ENCODE data around the gene WASL.
"Not testable (repeated sequence)": the region's sequence is repeated elsewhere in the genome, so short reads cannot be mapped to it uniquely, and the experiment has no call there.

The WASL gene

DNA sequence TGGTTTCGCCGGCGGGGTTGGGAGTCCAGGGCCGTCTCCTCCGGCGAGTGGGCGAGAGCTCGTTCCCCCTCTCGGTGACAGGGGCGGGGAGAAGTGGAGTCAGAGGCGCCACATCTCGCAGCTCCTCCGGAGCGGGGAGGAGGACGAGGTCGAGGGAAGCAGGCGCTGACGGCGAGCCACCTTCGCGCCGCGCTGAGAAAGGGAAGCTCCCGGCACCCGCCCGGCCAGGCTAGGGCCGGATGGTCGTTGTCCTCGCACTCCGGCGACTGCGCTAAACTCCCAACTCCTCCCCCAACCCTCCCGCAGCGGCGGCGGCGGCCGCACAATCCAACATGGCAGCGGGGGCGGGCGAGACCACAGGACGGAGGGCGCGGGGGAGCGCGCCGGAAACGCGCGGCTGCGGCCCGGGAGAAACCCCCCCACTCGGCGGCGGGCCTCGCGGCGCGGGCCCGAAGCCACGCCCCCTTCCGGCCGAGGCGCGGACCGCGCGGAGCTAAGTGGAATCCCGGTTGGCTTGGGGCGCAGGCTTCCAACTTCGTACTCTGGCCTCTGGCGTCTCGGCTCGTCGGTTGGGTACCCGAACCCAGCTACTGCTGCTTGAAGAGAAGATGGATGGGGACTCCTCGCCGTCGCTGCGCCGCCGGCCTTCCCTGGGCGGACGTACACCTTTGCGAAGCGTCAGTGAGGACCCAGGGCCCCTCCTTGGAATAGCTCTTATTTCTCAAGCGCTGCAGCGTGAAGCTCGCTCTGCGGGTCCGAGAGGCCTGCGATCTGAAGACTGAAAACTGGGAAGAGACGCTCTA is at the start of gene WASL:
Gene WASL, minus strand, starts transcription at position 270 of the 803 bp plus-strand sequence. Its CDS starts 269 bp downstream, at position 1.
- peak; percentile 94 for DNase-seq (ENCODE audit: low read depth)

DNA sequence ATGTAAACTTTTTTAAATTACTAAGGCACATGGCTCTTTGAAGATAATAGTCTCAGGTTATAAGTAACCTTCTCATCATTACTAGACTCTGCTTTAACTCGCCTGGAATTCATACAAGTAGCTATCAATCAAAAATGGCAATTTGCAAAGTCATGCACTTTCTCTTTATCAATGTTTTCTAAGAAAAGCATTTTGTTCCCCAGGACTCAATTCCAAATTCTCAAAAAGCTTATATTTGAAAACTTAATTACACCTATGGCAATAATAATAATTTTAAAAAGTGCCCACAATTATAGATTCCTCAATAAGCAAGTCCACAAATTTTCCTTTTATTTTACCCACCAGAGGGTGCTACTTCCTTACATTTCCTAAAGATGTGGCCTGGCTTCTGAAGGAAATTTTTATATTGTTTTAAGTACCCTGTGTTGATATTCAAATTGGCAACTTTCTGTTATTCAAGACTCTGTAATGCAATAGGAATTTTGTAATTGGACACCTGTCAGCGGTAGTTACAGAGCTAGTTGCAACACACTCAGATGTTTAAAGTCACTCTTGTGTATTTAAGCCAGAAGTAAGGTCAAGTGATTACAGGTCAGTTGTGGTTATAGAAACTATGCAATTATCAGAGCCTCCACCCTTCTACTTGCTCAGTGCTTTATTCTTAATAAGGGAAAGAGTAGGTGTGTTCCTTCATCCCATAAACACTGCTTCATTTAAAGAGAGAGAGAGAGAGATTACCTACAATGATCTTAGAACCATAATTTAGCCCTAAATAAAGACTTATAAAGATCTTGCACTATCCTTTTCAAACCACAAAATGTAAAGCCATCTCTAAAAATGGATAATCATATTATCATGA is 49.1 kb upstream of the WASL start:
- DNase-seq (ENCODE audit: low read depth): peak; percentile 63

DNA sequence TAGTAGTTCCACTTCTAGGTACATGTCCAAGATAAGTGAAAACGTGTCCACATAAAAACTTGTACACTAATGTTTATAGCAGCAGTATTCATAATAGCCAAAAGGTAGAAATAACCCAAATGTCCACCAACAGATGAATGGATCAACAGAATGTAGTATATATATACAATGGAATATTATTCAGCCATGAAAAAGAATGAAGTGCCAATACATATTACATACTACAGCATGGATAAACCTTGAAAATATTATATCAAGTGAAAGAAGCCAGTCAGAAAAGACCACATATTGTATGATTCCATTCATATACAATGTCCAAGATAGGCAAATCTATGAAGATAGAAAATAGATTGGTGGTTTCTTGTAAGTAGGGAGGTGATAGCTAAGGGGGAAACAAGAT is 47.8 kb upstream of the WASL start:
- no peak for DNase-seq (ENCODE audit: low read depth)

DNA sequence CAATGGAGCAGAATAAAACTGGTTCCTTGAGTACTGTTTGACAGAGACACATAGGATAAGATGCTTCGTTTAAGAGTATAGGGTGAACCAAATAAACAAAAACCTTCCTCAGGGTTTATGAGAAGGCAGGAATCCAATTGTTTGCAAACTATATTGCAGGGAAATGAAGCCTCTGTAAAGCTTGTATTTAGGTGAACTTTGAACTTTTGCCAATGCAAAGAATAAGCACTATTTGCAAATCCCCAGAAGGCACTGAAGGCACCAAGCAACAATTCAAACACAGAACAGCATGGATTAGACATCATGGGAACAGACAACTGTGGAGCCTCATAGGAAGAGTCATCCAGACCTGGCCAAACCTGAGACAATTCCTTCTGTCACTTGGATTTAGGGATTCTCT is 47.1 kb upstream of the WASL start:
- DNase-seq (ENCODE audit: low read depth): no peak

DNA sequence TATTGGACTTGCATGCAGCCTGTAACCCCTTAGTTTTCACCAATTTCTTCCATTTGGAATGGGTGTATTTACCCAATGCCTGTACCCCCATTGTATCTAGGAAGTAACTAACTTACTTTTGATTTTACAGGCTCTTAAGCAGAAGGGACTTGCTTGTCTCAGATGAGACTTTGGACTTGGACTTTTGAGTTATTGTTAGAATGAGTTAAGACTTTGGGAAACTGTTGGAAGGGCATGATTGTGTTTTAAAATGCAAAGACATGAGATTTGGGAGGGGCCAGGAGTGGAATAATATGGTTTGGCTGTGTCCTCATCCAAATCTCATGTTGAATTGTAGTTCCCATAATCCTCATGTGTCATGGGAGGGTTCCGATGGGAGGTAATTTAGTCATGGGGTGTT is 46.3 kb upstream of the WASL start:
- not testable (repeated sequence) for DNase-seq (ENCODE audit: low read depth)

DNA sequence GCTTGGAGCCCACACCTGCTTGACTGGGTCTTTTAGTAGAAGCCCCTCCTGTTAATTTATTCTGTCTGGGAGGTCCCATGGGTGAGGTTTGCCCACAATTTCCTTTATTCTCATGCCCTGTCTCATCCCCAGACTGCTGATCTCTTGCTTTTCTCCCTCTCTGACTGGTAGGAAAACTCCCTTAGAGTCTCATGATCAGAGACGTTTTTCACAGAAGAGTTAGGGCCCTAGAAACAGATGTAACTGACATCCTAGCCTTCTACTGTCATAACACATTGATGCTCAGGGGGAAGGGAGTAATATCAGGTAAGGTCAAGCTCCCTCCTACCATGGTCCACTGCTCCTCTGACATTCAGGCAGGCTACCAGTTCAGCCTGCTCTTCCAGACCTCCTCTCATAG is 43.7 kb upstream of the WASL start:
- DNase-seq (ENCODE audit: low read depth): no peak

DNA sequence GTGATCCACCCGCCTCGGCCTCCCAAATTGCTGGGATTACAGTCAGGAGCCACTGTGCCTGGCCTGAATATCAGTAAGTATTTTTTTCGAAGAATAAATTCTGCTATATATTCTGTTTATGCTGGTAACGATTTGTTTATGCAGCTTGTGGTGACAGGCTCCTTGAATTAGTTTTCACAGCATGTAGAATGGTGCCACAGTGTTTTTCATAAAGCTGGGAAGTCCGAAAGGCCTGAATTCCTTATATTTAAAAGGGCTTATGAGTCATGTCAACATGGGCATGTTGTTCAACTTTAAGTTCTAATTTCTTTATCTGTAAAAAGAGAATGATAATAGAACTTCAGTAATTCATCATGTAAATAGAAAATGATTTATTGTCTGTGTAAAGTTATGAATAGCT is 42.2 kb upstream of the WASL start:
- no peak for DNase-seq (ENCODE audit: low read depth)

DNA sequence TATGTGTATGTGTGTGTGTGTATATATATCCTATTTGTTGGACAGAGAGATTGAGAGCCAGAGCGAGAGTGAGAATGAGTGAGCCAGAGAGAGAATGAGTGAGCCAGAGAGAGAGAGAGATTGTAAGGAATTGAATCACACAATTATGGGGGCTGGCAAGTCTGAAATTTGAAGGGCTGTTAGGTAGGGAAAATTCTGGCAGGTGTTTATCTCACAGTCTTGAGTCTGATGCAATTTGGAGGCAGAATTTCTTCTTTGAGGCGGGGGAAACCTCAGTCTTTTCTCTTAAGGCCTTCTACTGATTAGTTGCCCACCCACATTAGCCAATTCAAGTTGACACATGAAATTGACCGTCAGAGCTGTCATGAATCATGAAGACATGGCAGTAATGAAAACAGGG is 41.0 kb upstream of the WASL start:
- DNase-seq (ENCODE audit: low read depth): no peak

DNA sequence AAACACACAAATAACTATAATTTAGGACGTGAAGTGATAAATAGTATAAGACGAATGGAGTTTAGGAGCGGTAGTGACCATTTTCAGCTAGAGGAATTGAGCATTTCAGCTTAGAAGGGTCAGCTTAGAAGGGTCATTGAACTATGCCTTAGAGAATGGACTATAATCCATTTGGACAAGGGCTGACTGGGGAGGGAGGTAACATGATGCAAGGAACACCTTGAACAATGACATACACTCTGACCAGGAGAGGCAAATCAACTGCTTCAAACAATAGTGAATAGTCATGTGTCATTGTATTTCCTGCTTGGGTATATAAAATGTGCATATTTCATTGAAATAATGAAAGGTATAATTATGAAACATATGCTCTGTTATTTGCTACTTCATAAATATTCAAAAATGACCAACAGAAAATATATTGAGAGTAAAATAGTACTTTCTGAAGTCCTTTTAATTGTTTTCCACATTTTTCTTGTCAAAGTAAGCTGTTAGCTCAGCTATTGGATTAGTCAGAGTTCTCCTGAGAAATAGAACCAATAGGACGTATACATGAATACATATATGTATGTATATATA is 40.5 kb upstream of the WASL start:
- no peak for DNase-seq (ENCODE audit: low read depth)

DNA sequence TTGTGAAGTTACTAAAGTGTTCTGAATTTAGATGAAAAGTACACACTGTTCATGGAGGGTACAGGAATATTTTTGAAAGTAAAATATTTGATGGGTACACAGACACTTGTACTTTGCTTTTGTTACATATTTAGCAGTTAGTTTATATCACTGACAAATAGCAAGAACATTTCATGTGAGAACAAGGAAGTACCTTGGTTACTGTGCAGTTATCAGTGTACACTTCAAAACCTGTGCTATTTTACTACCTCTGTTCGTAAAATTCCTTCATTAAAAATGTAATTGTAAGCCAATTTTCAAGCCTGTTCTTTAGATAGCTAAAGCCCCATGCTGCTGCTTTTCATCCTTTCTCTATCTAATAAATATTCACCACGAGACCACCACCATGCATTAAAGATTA is 39.8 kb upstream of the WASL start:
- DNase-seq (ENCODE audit: low read depth): no peak

DNA sequence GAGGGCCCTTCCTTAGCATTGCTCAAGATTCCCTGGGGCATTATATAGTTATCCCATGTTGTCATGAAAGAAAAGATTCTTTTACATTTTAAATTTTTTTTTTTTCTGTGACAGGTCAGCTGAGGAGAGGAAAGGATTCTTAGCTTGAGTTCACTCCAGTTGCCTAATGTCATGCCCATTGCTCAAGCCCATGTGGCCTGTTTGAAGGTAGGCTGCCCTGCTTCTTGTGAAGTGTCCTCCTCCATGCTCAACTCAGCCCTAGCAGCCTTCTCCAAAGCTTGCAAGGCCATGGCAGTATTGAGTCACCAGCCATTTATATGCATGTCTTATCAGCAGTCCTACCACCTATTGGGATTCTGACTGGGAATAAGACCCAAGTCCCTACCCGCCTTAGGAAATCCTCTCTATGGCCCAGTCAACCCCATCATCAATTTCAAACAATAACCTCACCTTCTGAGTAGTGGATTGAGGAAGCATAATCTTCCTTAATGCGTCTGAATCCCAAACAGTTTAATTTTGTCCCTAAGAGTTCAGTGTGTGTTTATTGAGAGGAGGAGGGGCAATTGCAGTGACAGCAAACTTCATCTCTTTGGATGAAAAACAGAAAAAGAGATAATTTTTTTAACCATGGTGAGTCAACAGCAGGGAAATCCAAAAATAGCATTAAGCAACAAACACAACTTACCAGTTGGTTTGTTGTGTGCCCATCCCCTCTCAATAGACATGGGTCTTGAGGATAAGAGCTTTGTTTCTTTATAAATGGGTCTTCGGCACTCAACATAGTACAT is 38.6 kb upstream of the WASL start:
- peak; percentile 16 for DNase-seq (ENCODE audit: low read depth)

DNA sequence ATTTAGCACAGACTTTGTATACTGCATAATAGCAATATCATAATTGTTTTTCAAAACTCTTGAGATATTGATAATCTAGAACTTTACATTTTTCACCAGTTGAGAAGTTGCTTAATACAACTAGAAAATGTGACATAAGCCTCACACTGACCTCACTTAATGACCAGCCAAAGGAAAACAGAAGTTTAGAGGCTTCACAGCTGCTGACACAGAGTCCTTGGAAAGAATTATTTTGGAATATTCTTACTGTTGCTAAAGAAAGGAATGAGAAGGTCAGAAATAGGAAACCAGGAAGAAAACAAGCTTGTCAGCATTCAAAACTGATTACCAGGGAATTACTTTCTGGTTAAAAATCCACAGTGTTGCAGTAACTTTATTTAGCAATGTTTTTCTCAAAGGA is 35.5 kb upstream of the WASL start:
- peak; percentile 17 for DNase-seq (ENCODE audit: low read depth)

DNA sequence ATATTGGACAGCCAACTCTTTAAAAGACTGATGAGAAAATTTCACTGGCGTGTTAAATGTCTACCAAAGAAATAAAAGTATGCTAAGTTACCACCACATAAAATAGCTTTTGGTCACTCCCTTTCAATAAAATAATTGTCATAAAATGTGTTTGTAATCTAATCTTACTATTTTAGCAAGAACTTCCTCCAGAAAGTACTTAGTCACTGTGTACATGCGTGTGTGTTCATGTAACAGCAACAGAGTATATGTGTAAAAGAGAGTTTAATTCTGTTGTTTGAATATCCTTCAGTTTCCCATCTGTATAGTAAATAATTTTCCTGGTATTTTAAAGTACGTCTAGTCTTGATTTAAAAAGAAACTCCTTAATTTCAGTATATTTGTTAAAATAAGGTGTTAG is 35.0 kb upstream of the WASL start:
- DNase-seq (ENCODE audit: low read depth): no peak

DNA sequence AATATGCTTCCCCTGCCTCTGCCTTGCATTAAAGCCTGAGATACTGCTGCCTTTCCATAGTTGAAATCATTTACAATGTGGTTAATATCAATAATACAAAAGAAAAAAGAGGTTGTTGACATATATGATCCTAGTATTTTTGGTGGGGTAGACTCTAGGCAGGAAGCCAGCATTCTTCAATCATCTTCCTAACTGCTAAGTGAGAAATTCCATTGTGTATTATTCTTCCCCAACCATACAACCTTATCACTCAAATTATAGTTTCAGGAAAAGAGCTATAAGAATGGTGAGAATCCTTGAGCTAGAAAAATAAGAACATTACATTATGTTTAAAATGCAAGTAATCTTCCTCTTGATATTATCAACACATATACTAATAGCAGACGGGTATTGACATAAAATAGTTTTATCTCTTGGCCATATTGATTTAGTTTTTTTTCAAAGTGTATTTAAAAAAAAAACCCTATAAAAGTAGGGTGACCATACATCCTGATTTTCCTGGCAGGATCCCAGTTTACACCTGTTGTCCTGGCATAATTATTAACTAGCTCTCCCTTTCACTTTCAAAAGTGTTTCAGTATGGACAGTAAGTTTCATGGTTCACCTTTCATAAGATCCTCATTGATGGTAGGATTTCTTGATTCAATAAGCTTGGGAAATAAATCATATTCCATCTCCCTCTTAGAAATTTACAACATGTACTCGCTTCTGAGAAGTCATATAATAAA is 33.4 kb upstream of the WASL start:
- DNase-seq (ENCODE audit: low read depth): no peak

DNA sequence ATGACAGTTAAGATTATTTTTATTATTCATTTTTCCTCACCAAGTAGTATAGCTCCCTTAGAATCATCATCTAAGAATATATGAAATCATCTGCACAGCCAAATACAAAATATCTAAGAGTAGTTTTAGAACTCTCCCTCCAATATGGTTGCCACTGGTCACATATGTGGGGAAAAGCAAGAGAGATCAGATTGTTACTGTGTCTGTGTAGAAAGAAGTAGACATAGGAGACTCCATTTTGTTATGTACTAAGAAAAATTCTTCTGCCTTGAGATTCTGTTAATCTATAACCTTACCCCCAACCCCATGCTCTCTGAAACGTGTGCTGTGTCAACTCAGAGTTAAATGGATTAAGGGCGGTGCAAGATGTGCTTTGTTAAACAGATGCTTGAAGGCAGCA is 31.7 kb upstream of the WASL start:
- DNase-seq (ENCODE audit: low read depth): not testable (repeated sequence)

DNA sequence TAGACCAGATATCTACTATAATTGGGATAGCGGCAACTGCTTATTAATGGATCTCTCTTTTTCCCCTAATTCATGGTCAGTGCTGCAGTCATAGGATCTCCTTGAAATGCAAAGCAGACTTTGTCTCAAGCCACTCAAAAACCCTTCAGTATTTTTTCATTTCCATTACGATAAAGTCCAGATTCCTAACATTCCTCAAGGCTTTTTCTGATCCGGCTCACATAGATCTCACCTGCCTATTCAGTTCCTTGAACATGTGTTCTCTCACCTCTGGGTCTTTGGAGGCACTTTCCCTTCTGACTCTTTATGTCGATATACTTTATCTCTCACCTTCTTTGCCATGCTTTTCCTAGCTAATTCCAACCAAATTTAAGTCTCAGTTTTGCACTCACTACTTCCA is 25.7 kb upstream of the WASL start:
- DNase-seq (ENCODE audit: low read depth): no peak

DNA sequence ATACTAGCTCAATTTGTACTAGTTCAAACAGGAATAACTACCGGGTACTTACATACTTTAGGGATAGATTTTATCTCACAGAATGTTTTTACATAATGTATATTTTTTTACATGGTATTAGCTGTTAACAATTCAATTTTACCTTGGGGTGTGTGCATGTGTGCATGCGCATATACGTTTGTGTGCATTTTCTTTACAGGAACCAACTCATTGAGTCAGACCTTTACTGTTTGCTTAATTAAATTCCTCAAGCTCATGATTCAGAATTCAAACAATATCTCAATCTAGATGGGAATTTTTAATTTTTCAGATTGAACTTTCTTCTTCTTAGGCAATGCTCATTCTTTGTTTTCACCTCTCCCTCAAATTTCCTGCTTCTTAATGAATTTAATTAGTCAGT is 24.7 kb upstream of the WASL start:
- DNase-seq (ENCODE audit: low read depth): no peak

DNA sequence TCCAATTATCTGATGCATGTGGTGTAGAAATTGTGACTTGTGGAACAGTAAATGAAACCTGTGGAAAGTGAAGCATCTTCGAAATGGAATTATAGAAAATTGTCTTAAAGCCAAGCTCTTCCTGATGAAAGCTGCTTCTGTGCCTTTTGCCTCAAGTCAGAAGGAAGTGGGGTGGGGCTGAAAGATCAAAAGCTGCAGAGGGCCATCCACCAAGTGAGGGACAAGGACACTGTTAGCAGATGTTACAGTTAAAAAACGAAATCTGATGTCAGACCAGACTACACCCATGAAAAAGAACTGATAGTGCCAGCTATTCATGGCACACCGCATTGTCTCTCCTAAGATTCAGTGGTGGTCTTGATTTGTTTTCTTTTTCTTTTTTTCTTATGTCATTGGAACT is 23.8 kb upstream of the WASL start:
- no peak for DNase-seq (ENCODE audit: low read depth)

DNA sequence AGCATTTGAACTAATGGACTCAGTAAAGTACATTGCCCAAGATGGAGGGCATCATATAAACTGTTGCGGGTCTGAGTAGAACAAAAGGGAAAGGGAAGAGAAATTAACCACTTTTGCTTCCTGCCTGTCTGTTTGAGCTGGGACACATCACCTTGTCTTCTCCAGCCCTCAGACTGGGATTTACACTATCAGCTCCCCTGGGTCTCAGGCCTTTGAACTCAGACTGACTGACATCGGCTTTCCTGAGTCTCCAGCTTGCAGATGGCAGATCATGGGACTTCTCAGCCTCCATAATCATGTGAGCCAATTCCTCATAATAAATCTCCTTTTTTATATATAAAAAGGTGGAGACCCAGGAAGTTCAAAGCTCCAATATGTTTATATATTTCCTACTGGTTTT is 23.0 kb upstream of the WASL start:
- no peak for DNase-seq (ENCODE audit: low read depth)

DNA sequence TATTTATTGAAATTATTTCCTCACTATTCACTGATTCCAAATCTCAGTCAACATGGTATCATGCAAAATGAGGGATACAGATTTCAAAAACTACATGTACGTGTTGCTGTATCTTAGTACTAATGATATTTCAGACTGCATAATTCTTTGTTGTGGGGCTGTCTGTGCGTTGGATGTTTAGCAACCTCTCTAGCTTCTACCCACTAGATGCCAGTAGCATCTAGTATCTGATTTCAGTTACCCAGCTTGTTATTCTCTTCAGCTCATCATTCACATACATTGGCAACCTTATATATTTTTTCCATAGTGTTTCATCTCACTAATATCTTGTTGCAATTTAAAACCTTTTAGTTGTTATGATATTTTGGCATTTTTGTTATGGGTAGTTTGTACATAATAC is 22.5 kb upstream of the WASL start:
- DNase-seq (ENCODE audit: low read depth): no peak

DNA sequence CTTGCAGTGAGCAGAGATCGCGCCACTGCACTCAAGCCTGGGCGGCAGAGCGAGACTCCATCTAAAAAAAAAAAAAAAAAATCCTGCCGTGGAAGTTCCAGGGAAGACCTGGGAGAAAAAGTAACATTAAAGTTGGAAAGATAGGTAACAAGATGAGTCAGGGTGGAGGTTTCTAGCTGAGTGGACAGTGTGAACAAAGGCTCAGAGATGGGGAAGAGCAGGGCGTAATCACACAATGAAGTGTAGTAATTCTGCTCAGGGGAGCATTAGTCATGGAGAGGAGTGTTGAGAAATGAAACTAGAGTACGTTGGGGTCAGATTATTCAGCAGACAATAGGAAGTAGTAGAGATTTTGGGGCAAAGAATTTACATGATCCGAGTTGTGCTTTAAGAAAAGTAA is 21.6 kb upstream of the WASL start:
- DNase-seq (ENCODE audit: low read depth): peak; percentile 46

DNA sequence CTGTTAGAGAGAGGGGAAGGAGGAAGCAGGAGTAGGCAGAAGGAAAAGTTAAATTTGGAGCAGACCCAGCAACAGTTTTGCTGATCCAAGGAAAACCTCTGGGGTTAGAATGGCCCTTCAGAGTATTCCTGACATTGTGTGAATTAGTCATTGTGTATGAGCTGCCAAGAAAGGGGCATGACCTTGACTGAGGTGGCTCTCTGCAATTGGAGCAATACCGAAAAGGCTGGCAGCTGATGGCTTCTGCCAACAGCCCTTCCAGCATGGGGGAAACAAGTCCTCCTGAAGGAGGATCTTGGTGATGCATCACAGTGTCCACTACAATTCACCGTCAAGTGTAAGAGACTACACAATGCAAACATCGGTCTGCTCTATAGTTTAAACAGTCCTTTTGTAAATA is 20.6 kb upstream of the WASL start:
- peak; percentile 43 for DNase-seq (ENCODE audit: low read depth)
